Activated CD8-positive, alpha-beta memory T cell treated with anti-CD3 and anti-CD28 coated beads, Interleukin-2, amount 50 U/mL, for 24 hours (primary cell): ENCODE data around the gene TRAPPC5.

Experiments
- DNase-seq: peaks from one replicate; pipeline ENCODE4 v3.0.0-alpha.2; 2020; ENCODE audit errors: extremely low read depth

The TRAPPC5 gene

DNA sequence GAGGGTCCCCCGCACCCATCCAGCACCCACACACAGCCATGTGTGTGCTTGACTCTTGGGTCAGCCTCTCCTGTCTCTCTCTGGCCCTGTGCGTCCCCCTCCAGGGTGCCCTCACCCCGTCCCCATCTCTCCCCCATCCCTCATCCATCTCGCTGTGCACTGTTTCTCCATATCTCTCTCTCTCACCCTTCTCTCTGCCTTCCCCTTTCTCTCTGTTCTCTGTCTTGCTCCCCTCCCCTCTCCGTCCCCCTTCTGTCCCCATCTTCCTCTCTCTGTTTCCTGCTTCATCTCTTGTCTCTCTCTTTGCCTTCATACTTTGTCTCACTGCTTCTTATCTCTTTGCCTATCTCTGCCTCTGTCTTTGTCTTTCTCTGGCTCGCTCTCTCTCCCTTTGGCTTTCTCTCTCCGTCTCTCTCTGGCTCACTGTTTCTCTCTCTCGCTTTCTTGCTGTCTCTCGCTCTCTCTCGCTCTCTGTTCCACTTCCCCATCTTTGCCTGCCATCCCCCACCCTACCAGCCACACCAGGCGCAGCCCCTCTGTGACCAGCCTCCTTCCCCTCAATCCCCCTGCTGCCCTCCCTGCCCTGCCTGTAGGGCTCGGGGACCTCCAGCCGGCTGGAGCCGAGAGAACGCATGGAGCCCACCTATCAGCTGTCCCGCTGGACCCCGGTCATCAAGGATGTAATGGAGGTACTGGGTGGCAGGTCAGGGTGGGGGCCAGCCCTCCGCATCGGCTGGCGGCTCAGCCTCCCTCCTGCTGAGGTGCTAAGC, 34.8 kb upstream of the TRAPPC5 start:
- no peak for DNase-seq

DNA sequence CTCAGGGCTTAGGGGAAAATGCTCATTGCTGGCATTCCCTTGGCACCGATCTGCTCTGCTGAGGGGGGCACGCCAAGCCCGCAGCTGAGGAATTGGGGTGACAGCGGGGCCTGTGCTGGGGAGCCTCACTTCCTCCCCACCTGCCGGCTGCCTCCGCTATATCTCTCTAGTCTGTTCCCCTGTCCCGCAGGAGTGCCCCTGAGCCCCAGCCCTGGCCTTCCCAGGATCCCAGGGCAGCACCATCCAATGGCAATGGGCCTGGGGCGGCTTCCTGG, 34.3 kb upstream of the TRAPPC5 start:
- DNase-seq, result no peak

DNA sequence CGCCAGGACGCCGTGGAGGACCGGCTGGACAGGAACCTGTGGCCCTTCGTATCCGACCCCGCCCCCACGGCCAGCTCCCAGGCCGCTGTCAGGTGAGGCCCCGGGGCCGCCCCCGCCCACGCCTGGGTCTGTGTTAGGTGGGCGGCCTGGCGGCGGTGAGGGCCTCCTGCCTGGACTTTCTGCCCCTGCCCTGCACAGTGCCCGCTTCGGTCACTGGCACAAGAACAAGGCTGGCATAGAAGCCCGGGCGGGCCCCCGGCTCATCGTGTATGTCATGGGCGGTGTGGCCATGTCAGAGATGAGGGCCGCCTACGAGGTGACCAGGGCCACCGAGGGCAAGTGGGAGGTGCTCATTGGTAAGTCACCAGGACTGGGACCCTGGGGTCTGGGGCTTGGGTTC, 33.5 kb upstream of the TRAPPC5 start:
- no peak for DNase-seq

DNA sequence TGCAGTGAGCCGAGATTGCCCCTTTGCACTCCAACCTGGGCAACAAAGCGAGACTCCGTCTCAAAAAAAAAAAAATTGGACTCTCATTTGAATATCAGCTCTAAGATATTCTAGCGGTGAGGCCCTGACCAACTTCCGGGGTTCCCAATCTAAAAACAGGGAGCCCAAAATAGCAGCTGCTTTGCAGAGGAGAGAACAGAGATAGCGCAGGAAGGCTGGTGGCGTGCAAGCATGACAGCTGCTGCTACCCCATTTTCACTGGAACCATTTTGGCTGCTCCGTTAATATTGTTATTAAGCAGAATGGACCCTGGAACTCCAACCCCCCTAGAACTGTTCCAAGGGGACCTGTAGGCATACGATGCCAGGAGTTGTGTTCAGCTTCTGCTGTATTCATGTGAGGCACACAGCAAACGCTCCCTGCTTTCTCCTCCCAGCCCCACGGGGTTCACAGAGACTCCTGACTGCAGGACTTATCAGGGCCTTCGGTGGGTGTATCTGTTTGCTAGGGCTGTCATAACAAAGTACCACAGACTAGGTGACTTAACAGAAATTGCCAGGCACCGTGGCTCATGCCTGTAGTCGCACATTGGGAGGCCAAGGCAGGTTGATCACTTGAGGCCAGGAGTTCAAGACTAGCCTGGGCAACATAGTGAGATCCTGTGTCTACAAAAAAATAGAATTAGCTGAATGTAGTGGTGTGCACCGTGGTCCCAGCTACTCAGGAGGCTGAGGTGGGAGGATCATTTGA, 32.2 kb upstream of the TRAPPC5 start:
- no peak for DNase-seq

DNA sequence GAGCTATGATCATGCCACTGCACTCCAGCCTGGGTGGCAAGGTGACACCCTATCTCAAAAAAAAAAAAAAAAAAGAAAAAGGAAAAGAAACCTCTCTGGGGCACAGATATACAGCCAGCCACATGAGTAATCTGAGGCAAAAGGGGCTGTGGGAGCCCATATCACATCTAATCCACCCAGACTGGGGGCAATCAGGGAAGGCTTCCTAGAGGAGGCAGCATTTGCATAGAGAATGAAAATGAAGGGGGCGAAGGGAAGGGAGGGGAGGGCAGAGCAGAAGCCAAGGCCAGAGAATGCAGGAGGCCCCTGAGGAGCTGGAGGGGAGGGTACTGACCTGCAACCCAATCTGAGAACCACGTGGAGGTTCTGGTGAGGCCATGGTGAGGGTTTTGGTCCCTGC, 30.5 kb upstream of the TRAPPC5 start:
- DNase-seq, result no peak

DNA sequence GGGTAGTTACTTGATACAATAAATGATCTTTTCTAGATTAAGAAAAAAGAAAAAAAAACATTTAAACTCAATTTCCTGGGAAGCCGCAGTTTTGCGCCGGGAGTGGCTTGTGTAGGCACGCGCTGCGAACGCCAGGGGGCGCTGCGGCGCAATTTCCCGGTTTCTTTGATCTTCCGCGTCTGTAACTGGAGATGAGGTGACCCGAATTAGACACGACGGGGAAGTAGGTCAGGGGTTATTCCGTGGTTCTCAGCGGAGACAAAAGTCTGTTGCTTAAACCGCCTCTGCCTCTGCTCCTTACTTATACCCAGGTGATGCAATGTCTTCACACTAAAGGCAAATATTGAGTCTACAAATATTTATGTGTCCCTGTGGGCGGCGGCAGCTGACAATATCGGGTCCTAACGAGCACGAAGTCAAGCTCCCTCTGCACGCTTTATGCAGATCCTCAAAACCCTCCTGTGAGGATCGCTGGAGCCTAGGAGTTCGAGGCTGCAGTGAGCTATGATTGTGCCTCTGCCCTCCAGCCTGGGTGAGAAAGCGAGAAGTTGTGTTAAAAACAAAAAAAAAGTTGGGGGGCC, 28.5 kb upstream of the TRAPPC5 start:
- peak; percentile 64 for DNase-seq

DNA sequence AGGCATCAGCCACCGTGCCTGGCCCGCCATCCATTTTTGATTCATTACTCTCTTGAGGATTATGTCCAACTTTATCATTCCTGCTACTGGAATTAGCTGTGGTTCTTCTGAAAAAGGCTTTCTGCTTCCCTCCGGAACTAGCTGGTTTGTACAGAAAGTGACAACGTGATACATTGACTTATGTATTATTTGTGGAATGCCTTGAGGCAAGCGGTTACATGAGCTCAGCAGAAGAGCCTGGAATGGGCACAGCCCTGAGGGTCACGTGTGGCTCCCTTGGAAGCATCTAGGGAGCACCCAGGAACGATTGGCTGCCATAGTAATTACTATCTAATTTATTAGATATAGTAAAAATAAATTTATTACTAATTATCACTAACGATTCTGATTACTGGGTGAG, 26.2 kb upstream of the TRAPPC5 start:
- DNase-seq, result no peak

DNA sequence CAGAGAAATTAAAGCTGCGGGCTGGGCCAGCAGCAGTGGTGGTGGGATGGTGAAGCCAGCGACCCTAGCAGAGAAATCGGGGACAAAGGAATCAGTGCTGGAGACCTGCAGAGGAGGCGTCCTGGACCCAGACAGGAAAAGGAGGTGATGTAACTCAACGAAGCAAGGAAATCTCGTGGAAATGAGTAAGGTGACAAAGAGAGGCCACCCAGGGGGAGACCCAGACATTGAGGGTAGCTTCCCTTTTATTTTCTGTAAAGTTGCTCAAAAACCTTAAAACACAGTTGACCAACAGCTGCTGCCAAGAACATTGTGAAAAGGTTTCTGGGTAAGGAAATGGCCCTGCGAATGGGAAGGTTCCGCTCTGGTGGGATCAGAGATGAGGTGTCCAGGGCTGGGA, 25.1 kb upstream of the TRAPPC5 start:
- no peak for DNase-seq

DNA sequence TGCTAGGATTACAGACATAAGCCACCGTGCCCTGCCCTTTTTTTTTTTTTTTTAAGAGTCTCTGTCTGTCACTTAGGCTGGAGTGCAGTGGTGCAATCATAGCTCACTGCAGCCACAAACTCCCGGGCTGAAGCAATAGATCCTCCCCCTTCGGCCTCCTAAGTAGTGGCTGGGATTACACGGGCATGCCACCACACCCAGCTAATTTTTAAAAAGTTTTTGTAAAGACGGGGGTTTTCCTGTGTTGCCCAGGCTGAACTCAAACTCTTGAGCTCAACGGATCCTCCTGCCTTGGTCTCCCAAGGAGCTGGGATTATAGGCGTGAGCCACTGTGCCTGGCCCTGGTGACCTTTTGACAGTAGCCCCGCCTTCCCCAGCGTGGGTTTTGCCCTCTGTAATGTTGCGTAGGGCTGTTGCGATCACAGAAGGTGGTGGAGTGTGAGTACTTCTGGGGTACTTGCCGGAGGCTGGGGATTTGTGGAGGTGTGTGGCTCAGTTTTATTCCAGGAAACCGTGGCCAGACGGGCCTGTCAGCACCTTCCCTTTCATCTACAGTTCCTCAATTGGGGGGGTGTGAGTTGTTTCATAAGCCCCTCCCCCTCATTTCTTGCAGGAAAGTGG, 23.4 kb upstream of the TRAPPC5 start:
- no peak for DNase-seq

DNA sequence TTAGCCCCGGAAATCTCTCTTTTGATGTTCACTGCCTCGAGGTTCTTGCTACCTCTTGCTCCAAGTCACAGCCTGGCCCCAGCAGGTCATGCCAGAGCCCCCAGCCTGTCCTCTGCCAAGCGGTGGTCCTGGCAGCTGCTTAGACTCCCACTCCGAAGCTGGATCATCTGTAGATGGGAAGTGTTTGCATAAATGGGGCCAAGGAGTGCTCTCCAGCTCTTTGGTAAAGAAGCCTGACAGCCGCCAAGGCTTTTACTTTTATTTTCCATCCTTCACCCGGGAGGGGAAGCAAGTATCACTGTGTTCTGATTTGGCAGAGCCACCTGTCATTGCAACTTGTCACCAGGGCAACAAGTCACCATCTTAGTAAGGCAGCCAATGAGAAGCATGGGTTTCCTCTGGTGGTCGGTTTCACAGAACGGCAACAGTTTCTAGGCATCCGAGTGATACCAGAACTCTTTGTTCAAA, 22.4 kb upstream of the TRAPPC5 start:
- no peak for DNase-seq

DNA sequence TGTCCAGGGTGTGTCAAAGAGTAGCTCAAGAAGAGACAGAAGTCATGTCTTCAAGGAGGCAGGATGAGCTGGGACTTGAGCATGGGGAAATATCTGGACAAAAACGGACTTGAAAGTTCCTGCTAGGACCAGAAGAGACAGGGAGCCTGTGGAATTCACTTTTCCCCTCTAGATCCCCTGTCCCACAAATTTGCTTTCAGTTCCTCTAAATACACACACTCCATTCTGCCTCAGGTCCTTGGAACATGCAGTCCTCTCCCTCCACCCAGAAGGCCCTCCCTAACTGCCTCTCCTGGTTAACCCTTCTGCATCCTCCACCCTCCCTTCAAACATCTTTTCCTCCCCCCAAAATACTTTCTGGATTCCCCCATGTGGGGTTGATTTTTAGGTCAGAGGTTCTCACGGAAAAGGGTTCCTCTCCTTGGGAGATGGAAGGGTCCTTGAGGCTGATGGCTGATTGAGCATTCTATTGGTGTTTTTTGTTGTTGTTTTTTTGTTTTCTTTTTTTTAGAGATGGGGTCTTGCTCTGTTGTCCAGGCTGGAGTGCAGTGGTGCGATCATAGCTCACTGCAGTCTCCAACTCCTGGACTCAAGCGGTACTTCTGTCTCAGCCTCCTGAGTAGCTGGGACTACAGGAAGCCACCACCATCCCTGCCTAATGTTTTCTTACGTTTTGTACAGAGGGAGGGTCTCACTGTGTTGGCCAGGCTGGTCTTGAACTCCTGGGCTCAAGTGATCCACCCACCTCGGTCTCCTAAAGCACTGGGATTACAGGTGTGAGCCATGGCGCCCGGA, 18.7 kb upstream of the TRAPPC5 start:
- DNase-seq, result no peak

DNA sequence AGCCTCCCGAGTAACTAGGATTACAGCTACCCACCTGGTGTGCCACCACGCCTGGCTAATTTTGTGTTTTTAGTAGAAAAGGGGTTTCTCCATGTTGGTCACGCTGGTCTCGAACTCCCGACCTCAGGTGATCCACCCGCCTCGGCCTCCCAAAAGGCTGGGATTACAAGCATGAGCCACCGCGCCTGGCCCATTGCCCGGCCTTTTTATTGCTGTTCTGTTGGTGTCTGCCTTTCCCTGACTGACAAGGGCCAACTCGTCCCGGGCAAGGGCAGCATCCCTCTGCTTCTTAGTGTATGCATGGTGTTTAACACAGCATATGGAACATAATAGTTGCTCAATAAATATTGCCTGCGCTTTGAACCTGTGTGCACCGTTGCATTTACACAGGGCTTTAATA, 18.0 kb upstream of the TRAPPC5 start:
- no peak for DNase-seq

DNA sequence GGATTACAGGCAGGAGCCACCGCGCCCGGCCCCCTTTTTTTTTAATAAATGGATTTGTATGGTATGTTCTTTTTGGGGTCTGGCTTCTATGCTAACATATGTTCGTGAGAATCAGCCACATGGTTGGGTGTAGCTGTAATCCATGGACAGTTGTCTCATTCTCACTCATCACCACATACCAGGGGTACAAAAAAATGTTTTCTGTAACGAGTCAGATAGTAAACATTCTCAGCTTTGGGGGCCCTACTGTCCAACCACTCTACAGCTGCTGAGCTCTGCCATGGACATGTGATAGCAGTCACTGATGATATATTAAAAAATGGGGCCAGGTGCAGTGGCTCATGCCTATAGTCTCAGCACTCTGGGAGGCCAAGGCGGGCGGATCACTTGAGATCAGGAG, 16.9 kb upstream of the TRAPPC5 start:
- DNase-seq, result no peak

DNA sequence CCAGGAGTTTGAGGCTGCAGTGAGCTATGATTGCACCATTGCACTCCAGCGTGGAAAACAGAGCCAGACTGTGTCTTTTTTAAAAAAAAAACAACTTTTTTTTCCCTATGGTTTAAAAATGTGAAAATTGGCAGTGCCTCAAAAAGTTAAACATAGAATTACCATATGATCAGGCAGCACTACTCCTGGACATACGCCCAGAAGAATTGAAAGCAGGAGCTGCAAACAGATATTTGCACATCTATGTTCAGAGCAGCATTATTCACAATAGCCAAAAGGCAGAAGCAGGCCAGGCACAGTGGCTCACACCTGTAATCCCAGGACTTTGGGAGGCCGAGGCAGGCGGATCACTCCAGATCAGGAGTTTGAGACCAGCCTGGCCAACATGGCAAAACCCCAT, 15.6 kb upstream of the TRAPPC5 start:
- DNase-seq, result no peak

DNA sequence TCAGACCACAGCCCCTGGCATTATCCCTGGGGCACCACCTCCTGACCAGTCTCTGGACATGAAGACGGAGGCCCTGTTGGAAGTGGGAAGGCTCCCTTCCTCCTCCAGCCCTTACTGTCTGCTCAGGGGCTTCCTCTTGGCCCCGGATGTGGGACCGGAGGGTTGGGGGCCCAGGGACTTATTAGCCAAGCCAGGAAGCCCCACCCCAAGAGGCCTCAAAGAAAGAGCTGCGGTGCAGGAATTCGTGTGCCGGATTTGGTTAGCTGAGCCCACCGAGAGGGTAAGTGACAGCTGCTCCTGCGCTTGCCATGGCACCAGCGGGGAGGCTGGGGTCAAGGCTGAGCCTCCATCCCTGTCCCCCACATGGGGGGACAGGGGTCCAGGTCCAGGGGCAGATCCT, 11.8 kb upstream of the TRAPPC5 start, which contains the start of gene RETN:
TSS of gene RETN (plus strand) at position 208 of the 400 bp plus-strand sequence. CDS start 278 bp downstream, outside the sequence.
- DNase-seq, result no peak

DNA sequence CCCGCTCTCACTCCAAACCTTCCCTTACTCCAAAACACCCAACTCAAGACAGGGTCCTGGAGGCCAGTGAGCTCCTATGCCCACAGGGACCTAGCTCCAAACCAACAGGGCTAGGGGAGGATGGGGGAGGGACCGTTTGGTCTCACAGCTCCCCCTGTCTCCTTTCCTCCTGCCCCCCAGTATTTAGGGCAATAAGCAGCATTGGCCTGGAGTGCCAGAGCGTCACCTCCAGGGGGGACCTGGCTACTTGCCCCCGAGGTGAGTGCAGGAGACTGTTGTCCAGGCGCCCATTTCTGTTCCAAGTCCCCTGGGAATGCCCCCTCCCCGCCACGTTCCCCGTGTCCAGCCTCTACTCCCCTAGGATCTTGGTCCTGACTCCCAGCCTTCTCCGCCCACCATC, 11.0 kb upstream of the TRAPPC5 start:
- DNase-seq, result no peak

DNA sequence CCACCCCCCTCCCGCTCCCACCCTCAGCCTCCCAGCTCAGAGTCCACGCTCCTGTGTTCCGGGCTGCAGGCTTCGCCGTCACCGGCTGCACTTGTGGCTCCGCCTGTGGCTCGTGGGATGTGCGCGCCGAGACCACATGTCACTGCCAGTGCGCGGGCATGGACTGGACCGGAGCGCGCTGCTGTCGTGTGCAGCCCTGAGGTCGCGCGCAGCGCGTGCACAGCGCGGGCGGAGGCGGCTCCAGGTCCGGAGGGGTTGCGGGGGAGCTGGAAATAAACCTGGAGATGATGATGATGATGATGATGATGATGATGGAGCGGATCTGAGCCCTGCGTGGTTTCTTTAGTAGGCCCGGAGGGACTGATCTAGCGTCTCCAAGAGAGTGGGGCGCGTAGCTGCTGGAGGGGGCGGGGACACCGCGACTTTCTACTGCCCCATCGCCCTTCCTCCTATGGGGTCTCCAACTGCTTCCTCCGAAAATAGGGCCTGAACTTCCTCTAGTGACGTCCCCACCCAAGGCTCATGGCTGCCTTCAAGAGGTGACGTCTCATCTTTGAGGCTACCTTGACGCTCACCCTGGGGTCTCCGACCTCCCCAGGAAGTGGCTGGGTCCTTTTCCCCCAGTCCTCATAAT, 10.4 kb upstream of the TRAPPC5 start:
- no peak for DNase-seq

DNA sequence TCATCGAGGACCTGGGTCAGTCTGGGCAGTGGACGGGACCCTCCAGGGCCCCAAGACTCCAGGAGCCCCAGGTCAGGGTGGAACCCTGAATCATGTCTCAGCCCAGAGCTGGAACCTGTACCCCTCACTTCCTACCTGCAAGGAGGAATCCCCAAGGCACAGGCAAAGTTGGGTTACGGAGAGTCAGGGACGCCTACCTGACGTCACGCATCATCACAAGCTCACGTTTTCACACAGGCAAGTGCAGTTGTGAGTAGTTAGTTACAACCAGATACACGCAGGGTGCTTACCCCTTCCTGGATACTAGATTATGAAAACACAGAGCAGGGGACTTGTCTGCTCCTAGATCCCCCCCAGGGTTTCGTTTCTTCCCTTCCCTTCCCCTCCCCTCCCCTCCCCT, 9.8 kb upstream of the TRAPPC5 start:
- no peak for DNase-seq

DNA sequence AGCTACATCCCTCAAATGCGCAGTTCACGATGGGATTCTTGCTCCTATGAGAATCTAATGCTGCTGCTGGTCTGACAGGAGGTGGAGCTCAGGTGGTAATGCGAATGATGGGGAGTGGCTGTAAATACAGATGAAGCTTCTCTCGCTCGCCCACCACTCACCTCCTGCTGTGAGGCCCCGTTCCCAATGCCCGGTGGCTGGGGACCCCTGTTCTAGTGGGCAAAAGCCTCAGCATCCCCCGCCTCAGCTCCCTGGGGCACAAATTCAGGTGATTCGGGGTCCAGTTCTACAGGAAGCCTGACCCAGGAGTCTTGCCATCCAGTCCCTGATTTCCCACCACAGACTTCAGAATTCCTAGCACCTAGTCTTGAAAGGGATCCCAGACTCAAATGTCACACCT, 8.1 kb upstream of the TRAPPC5 start:
- DNase-seq, result no peak

DNA sequence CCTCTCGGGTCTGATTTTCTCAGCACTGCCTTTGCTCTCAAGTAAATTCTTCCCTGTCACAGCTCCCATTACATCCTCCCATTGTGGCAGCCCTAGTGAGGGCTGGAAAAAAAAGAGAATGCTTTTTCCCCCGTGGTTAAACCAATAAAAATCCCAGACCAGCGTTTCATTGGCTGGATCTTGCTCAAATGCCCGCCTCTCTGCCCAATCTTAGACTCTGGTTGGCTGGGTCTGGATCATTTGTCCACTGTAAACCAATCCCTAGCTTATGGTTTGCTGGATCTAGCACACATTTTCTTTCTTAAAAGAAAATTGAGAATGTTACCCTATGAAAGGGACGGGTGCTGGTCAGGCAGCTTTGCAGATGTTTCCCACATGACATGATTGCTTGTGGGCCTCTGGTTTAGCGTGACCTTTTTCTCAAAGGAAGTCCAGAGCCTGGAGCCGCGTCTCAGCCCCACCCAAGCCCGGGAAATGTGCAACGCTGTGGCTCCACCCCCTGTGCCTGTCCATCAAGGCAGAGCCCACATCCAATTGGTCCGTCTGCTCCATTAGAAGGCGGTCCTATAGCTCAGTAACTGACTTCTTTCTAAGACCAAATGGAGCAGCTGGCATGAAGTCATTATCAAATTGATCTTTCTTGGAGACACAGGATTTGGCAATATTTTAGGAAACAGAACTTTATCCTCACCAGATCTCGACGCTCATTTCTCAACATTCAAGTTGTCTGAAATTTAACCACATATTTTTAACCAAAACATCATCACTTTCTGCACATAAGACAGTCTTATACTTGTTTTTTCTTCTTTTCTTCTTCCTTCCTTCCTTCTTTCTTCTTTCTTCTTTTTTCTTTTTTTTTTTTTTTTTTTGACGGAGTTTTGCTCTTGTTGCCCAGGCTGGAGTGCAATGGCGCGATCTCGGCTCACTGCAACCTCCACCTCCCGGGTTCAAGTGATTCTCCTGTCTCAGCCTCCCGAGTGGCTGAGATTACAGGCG, 6.3 kb upstream of the TRAPPC5 start:
- no peak for DNase-seq
